Measurements from ENCODE around the gene ERC1. TPM values are rescaled to one million over a fixed set of nuclear protein-coding genes. Genes with fewer than 3 reads are reported as not detected.
A peak's percentile ranks its signal among the peaks of the same experiment; 100 is the strongest.
"Not testable (repeated sequence)": the region's sequence is repeated elsewhere in the genome, so short reads cannot be mapped to it uniquely, and the experiment has no call there.

Gene ERC1
- total RNA-seq, 1 donor = 17.2 TPM

GRCh38 chr12:1117371-1117770, 126.3 kb downstream of the ERC1 start:
- DNase-seq (ENCODE audit: low read depth in 2 of 3, low spot score in 2 of 3) = no peak

GRCh38 chr12:1117970-1118563, 127.0 kb downstream of the ERC1 start:
- peak; percentile 62 to 82 (median 66) for DNase-seq (ENCODE audit: low read depth in 2 of 3, low spot score in 2 of 3)

GRCh38 chr12:1122786-1123185, 131.8 kb downstream of the ERC1 start:
- peak; percentile 7 to 35 (median 18) for DNase-seq (ENCODE audit: low read depth in 2 of 3, low spot score in 2 of 3)

DNA sequence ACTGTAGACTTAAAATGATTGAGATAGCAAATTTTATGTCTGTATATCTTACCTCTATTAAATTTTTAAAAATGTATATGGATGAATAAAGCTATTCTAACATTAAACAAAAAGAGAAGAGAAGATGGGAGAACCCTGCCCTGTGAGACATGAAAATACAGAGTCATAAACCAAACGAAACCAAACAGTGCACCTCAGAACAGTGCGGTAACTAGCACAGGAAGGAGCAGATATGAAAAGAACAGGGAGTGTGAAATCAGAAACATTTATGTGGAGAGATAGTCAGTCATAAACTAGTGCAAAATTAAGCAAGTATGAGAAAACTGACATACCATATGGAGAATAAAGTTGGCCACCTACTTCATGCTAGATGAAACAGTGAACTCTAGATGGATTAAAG, 135.1 kb downstream of the ERC1 start:
- no peak for DNase-seq (ENCODE audit: low read depth in 2 of 3, low spot score in 2 of 3)

- DNase-seq (ENCODE audit: low read depth in 2 of 3, low spot score in 2 of 3) = no peak
These were observed 136.0 kb downstream of the ERC1 start for GRCh38 chr12:1127021-1127420.

GRCh38 chr12:1130164-1130563, 139.1 kb downstream of the ERC1 start:
- peak in 2 of 3 donors; percentile 9 to 27 for DNase-seq (ENCODE audit: low read depth in 2 of 3, low spot score in 2 of 3)

DNA sequence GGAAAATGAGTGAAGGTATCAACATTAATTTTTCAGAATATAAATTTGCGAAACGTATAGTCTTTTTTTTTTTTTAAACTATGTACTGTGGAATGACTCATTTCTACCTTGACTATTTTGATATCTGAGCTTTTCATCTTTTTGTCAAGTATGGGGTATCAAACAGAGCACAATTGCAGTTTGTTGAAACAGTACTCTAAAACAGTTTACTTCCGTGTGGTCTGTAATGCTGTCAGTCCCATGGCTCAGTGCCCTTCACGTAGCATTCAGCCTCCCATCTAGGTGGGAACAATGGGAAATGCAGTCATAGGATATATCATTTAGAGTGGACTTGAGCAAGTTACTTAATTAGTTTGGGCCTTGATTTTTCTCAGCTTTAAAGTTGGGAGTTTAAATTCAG, 139.5 kb downstream of the ERC1 start:
- DNase-seq (ENCODE audit: low read depth in 2 of 3, low spot score in 2 of 3) = no peak

DNA sequence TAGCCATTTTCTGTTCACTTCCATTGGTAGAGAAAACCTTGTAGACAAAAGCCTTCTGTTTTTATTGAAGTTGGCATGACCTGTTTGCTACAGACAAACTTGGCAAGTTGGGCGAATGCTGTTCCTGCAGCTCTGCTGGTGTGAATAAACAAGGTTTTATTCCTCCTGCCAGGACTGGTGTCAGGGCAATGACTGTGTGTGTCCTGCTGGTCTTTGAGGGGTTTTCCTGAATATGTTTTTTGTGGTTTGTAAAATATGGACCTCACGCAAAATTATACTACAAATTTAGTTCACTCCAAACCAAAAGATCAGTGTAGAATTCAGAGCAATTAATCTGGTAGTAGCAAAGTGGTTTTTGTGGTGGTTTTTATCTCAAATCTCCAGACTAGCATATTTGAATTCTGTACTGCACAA, 140.8 kb downstream of the ERC1 start:
- DNase-seq (ENCODE audit: low read depth in 2 of 3, low spot score in 2 of 3) = peak in 2 of 3 donors; percentile 8 to 32

- no peak for DNase-seq (ENCODE audit: low read depth in 2 of 3, low spot score in 2 of 3)
These were observed 141.3 kb downstream of the ERC1 start for GRCh38 chr12:1132311-1132710.

- DNase-seq (ENCODE audit: low read depth in 2 of 3, low spot score in 2 of 3) = no peak
These were observed 147.7 kb downstream of the ERC1 start for GRCh38 chr12:1138691-1139090.

DNA sequence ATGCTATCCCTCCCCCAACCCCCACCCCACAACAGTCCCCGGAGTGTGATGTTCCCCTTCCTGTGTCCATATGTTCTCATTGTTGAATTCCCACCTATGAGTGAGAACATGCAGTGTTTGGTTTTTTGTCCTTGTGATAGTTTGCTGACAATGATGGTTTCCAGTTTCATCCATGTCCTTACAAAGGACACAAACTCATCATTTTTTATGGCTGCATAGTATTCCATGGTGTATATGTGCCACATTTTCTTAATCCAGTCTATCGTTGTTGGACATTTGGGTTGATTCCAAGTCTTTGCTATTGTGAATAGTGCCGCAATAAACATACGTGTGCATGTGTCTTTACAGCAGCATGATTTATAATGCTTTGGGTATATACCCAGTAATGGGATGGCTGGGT, 155.7 kb downstream of the ERC1 start:
- not testable (repeated sequence) for DNase-seq (ENCODE audit: low read depth in 2 of 3, low spot score in 2 of 3)

- DNase-seq (ENCODE audit: low read depth in 2 of 3, low spot score in 2 of 3) = no peak
These were observed 156.8 kb downstream of the ERC1 start for GRCh38 chr12:1147821-1148220.

DNA sequence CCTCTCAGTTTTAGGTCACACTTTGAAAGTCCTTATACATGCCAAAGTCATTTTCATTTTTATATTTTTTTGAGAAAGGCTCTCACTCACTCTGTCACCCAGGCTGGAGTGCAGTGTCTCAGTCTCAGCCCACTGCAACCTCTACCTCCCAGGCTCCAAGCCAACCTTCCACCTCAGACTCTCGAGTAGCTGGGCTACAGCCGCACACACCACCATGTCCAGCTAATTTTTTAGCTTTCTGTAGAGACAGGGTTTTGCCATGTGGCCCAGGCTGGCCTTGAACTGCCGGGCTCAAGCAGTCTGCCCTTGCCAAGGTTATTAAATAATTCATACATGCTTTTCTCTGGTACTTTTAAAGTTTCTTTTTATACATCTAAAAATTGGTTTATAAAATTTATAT, 166.0 kb downstream of the ERC1 start:
- DNase-seq (ENCODE audit: low read depth in 2 of 3, low spot score in 2 of 3) = no peak

DNA sequence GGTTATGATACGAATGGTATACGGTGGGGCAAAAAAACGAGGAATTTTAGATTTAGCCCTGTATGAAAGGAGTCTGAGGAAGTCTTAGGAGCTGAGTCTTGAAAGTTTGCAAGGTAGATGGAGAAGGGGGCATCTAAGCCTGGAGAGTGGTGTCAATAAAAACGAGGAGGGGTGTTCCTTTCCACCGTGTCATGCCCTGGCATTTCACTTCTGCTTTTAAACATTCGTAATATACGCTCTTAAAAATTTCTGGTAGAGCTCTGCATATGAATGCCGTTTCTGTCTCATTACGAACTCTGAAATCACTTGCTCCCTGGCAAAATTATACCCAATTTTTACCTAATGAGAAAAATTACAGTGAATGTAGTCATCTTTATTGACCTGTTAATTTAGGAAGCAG, 170.2 kb downstream of the ERC1 start:
- DNase-seq (ENCODE audit: low read depth in 2 of 3, low spot score in 2 of 3) = peak in 2 of 3 donors; percentile 5 to 55

DNA sequence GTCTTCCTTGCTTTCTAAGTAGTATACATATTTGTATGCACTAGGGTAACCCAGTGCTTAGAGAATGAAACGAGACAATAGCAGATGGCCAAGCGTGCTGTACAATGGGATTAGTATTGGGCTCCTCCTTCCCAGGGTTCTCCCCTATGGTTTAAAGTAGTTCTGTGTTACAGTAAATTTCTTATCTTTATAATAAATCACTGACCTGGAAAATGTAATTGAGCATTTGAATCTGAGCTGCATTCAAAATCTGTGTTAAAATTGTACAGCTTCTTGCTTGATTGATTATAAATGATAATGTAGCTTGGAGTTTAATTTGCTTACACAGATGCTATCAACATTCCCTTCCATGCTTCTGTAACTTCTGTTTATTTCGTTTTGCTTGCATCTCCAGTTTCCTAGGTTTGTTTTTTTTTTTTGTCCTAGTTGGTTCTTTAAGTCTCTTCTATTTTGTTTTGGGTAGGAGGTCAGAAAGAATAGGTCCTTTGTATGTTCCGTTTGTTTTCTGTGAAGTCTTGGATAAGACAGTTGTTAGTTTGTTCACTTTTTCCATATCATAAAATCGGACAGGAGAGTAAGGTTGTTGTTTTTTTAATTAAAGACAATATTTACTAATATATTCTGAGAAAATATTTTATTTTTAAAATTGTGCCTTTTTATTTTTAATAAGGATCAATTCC, 171.2 kb downstream of the ERC1 start:
- no peak for DNase-seq (ENCODE audit: low read depth in 2 of 3, low spot score in 2 of 3)

DNA sequence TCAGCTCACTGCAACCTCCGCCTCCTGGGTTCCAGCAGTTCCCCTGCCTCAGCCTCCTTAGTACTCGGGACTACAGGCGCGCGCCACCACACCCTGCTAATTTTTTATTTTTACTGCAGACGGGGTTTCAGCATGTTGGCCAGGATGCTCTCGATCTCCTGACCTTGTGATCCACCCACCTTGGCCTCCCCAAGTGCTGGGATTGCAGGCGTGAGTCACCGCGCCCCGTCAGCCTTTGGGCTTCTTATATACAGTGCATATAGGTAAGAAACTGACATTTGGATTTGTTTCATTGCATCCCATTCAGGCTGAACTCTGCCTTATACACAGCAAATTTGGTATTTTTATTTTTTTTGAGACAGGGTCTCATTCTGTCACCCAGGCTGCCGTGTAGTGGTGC, 176.8 kb downstream of the ERC1 start:
- no peak for DNase-seq (ENCODE audit: low read depth in 2 of 3, low spot score in 2 of 3)

GRCh38 chr12:1170411-1170810, 179.4 kb downstream of the ERC1 start:
- no peak for DNase-seq (ENCODE audit: low read depth in 2 of 3, low spot score in 2 of 3)

- no peak for DNase-seq (ENCODE audit: low read depth in 2 of 3, low spot score in 2 of 3)
These were observed 180.8 kb downstream of the ERC1 start for GRCh38 chr12:1171657-1172408.

DNA sequence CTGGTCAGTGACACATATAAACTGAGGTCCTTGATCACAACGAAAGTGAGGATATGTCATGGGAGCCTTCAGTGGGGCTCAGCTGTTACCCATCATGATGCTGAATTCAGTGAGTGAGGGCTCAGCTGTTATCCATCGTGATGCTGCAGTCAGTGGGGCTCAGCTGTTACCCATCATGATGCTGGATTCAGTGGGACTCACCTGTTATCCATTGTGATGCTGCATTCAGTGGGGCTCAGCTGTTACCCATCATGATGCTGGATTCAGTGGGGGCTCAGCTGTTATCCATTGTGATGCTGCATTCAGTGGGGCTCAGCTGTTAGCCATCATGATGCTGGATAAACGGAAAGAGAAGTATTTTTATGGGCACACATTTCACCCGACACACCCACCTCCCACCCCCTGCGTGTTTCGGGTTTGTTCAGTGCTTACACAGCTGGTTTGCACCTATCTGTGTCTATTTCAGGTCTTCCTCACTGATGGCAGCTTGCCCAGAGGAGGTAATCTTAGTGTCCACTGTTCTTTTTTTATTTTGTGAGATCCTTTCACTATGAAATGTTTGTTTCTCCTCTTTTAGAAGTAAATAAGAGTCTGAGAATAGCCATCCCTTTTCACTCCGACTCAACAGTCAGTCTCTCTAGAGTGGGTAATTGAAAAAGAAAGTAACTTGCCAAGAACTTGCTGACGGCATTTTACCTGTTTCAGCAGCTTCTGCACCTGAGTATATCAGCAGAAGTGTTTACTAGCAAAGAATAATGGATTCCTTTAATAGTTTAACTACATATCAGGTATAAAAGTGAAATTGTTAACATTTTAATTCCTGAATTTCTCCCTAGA, 183.0 kb downstream of the ERC1 start:
- DNase-seq (ENCODE audit: low read depth in 2 of 3, low spot score in 2 of 3) = no peak

DNA sequence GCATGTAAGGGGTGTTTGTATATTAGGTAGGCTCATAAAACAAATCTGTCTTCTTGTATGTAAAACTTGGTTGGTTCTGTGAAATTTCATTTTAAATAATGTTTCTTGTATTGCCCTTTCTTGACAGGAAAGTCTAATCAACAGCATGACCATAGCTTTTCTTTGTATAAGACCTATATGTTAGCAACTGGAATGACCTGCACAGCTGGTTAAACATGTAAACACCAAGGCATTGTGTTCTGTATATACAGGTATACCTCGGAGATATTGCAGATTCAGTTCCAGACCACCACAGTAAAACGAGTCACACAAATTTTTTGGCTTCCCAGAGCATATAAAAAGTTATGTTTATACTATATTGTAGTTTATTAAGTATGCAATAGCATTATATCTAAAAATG, 183.6 kb downstream of the ERC1 start:
- DNase-seq (ENCODE audit: low read depth in 2 of 3, low spot score in 2 of 3) = no peak

DNA sequence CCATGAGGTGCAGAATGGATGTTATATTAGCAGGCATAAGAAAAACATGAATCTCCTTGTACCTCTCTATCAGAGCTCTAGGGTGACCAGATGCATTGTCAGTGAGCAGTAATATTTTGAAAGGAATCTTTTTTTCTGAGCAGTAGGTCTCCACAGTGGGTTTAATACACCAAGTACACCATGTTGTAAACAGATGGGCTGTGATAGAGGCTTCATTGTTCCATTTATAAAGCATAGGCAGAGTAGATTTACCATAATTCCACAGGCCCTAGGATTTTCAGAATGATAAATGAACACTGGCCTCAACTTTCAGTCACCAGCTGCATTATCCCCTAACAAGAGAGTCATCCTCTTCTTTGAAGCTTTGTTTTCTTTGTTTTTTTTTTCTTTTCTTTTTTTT, 185.2 kb downstream of the ERC1 start:
- DNase-seq (ENCODE audit: low read depth in 2 of 3, low spot score in 2 of 3) = no peak
